ENCODE measurements around the gene TBC1D7.

TBC1D7 gene

DNA sequence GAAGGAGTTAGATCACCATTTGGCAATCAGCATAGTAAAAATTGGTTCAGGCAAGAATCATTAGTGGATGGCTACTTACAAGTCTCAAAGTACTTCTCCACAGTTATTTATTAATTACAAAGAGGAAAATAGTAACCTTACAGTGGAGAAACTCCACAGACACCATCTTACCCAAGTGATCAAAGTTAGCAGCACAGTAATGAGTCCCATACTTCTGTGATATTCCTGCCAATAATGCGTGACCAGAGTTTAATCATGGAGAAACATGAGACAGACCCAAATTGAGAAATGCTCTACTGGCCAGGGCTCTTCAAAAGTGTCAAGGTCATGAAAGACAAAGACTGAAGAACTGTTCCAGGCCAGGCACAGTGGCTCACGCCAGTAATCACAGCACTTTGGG, 9.5 kb downstream of the TBC1D7 start:
- no peak for DNase-seq

DNA sequence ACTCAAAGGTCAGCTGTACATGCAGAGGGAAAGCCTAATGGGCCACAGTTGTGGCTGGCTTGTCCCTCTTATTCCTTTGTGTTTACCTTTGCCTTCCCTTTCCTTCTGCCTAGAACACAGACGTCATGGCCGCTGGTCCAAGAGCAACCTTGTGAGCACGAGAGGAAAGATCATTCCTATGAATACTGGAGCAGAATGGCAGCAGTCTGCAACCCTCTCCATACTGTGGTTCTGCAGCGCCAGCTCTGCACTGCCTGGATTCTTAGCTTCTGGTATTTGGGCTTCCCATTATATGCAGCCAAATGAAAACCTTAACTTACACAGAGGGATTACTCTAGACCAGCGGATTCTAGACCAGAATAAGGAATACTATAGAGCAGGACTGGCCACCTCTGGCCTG, 12.4 kb downstream of the TBC1D7 start:
- no peak for DNase-seq

DNA sequence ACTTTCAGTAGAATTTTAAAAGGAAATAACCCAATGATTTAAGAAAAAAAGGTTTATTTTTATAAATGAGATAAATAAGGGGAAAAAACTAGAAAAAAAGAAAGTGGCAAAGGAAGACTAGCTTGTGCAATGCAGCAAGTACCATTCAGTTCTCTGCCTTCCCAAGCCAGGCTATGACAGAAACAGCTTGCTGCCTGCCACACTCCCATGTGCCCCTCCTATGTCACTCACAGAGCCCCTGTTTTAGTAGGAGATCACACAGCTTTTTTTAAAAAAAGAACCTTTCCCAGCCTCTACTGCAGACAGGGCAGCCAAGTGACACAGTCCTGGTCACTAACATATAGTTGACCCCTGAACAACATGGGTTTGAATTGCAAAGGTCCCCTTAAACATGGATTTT, 13.5 kb downstream of the TBC1D7 start:
- DNase-seq: no peak

DNA sequence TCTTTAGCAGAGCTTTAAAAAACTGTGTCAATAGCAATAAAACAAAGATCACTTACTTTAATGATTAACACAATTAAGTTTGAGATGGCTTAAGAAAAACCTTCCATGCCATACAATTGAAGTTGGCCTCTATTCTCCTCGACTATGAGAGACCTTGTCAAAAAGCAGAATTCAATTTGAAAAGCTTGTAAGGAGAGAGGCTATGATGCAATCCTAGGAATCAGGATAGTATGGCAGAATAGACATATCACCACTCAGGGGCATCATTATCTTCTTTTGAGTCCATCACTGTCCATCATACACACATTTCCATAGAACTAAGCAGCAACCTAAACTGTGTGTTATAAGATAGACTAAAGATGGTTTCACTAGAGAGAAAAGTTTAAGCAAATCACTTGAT, 17.2 kb downstream of the TBC1D7 start:
- DNase-seq: no peak

DNA sequence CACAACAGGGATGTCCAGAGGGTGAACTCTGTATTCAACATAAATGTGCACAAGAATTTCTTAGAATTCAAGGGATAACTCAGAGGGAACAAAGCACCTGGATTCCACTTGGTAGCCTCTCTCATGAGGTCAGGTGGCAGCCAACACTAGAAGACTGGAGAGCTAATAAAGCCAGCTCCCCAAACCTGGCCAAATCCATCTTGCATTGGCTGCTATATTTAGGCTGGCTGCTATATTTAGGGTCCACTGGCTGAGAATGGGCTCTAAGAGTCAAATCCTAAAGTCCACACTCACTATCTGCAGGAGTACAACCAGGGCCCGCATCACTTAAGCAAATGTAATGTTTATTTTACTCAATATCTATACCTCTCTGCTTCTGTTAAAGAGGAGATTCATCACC, 20.0 kb downstream of the TBC1D7 start:
- no peak for DNase-seq

DNA sequence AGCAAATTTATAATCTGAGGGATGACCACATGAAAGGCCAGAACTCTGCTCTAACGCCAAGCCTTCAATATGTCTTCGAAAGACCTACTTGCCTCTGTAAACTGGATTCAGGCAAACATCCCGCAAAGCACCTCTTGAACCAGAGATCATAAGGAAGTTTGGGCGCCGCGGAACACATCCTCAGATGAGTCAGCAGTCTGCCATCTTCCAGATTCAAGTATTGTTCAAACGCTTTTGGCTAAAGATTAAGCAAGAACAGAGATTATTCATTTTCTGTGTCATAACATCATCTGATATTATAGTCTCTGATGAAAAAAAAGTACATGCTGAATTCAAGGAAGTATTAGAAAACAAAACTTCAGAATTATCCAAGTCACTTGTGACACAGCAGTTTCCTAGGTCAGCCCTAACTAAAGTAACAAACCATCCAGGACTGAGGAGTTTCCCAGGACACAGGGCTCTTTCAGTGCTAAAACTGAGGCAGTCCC, 20.8 kb downstream of the TBC1D7 start:
- no peak for DNase-seq

DNA sequence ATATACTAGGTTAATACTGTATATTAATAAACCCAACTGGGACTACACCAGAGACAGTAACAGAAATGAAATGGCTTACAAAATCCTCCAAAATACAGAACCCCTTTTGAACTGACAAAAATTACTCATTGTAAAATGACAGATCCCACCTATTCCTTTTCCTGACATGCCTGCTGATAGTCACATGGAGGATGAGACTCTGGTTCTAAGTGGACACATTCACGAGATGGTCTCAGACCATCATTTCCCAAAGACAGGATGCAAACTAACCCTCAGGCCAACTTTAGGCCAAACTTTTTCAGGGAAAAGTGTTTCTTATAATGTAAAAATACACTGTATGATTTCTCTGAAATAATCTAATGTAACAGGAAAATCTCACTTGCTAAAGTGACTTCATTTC, 22.5 kb downstream of the TBC1D7 start:
- no peak for DNase-seq

DNA sequence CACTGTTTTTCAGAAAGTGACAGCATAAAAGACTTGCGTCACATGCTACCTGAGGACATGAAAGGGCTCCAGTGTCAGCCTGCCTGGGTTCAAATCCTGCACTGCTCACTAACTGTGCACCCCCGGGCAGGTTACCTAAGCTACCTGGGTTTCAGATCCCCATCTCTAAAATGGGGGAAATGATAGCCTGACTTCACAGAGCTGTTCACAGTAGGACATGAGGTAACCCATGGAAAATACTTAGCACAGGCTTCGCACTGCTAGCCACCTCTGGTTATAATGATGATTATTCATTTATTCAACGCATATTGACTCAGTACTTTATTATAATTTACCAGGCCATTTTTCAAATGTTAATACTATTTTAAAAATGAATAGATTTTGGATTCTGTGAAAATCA, 23.0 kb downstream of the TBC1D7 start:
- DNase-seq: no peak

DNA sequence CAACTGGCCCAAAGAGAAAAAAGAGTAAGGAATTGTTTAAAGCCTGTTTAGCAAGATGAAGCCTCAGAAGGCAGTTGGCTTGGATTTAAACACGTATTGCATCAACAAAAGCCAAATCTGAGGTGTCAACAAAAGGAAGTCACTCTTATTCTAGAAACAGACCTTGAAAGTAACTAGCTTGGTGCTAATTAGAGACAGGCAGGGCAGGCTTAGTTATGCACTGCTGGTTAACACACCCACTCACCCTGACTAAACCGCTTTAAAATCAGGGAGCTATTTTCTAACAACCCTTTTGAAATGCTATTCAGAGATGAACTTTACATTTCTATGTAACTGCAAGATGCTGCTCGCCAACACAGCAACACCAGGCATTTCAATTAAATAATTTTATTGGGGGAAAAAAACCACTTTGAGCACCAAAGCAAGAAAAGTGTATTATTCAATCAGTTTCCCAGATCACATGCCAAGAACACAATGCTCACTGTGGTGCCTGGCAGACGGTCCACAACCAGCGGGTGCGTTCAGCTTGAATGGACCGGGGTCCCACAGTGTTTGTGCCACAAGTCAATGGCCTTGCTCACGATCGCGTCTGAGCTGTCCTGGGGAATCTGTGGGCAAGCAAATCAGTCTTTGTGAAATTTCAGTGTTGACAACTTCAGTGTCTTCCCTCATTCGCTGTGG, 23.6 kb downstream of the TBC1D7 start:
- no peak for DNase-seq

DNA sequence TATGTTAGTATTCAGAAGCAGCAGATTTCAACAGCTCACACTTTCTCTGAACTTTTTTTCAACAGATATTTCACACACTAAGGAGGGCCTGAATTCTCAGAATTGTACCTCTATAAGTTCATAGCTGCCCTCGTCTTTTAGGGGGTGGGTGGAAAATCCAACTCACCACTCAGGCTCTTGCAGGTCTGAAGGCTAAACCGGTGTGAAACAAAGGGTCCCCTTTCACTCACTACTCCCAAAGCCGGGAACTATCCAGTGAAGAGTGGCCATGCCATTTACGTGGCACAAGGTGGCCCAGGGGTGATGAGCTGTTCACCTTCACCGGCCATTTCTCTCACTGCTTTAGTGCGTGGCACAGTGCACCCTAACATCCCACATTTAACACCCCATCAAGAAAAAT, 24.2 kb downstream of the TBC1D7 start:
- no peak for DNase-seq

DNA sequence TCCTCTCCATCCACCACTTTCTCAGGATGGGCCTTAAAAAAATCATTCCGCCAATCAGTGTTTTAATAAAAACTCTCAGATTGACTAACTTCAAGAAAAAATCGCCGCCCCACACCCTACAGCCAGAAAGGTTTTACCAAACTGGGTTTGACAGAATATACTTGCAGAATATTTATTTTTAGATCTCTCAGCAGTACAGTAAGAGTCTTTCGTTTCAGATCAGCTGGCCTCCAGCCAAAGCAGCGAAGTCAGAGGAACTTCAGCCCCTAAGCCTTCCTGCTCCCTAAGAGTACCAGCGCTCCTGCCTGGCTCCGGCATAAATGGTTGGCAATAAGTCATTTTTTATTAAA, 24.7 kb downstream of the TBC1D7 start:
- no peak for DNase-seq

DNA sequence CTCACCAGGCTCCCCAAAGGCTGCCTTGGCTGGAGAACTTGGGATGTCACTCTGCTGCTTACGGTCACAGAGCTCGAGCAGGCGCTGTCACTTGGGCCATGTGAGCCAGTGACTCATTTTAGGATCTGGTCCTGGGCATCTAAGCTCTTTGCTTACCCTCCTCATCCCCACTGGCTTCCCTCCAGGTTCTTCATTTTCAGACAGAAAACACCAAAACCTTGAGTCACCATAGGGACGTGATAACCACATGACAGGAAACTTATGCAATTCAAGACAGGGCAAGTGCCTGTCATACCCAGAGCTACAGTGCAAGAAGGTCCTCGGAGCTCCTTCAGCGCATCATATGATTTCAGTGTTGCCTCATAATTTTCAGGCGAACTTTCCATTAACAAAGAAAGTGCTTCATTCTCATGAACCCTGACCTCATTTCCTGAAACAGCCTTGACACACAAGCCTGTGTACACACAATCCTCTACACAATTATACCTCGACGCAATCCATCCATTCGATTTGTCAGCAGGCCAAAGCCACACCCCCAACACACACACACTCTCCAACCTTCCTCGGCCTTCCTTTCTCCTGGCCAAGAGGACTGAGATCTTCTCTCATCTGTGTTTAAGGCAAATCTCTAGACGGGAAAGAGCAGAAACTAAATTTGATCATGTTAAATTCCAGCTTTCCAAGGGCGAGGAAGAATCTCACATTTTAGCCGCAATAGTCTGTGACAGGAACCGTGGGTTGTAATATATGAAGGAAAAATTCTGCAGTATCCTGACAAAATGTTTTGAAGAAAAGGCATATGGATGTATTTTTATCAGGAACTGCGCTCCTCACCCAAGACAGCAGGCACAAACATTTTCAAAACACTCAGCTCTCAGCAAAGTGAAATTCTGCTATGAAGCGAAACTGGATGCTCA, 25.3 kb downstream of the TBC1D7 start:
- DNase-seq: no peak

DNA sequence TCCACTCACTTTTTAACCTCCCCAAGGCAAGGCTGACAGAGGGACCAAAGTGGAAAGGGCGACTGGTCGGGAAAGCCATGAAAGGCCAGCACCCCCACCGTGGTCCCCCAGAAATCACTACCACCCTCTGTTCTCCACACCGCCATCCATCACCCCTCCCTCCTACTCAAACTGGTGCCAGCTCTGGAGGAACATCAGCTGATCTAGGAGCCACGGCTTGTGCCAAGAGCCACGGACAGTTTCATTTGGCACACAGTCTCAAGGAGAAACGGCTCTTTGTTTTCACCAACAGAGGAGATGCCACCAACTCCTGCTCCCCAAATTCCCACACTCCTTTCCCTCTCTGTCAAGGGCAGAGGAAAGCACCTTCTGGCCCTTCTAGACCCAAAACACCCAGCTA, 26.0 kb downstream of the TBC1D7 start:
- no peak for DNase-seq

DNA sequence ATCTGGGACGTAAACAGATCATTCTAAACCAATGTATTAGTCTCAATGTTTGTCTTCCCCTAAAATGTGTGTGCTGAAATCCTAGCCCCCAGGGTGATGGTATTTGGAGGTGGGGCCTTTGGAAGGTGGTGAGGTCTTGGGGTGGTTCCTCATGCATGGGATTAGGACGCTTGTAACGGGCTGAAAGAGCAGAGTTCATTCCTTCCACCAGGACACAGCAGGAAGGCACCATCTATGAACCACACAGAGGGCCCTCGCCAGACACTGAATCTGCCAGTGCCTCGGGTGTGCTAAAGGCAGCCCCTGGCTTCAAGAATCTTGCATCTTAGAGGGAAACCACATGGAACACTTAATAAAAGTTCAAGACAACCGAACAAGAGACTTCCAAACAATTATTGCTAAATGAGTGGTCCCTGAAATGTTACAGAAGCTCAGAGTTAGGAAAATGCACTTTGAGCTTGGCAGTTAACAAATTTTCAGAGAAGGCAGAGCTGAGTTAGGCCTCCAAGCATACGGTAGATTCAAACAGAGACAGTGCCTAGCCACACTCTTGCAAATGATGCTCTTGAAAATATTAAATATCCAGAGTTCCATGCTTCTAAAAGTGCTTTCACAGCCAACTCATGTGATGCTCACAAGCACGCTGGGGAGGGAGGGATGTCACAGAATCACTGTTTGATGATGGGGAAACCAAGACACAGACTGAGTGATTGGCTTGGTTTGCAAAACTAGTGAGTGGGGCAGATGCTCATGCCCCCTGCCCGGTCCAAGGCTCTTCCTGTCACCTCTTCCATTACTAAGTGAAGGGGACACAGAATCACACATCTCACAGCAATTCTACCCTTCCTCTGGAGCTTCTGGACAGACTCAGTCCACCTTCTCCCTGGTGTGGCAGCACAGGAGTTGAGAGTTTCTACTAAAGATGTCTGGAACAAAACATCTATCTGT, 27.4 kb downstream of the TBC1D7 start:
- DNase-seq: no peak

DNA sequence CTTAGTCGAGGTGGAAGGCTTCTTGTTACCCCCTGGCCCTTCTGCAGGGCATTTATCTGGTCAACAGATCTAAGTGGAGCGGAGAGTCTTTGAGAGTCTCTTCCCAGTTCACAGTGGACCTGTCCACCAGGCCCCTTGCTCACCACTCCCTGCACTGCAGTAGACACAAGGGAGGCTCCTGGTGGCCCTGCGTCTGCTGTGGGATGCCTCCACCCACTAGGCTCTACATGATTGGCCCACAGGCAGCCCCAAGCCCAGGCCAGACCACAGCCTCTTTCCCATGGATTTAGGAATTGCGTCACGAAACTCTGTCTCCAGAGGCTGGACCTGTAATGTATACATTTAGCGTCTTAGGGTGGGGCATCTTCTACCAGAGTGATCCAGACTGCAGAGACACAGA, 28.4 kb downstream of the TBC1D7 start:
- no peak for DNase-seq

DNA sequence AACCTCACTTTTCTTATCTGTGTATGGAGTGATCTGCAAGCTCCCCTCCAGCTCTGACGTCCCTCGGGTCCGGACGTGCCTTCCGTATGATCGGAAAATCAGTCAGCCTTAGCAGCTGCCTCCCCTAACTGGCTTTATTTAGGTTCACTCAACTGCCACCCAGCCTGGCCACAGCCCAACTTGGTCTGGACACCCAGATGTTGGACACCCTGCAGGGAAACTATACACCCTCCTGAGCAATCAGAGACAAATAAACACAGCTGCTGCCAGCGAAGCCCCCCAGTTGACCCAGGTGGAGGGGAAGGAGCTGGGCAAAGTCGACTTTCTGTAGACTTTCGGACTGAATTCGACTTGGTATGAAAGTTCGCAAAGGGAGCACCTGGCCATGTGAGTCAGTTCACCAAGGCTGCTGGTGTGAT, 28.9 kb downstream of the TBC1D7 start:
- DNase-seq: no peak

DNA sequence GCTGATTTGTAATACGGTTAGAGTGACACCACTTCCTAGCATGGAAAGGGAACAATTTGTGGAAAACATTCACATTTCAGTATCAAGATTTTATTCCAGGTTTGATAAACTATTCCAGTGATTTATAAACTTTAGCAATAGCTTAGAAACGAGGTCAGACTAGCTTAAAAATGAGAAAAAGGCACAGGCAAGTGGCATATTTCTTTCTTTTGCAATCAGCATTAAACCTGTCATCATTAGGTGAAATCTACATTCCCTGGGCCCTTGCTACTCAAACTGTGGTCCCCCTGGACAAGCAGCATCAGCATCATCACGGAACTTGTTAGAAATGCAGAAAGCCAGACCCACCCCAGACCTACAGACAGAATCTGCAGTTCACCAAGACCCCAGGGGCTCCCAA, 29.9 kb downstream of the TBC1D7 start:
- DNase-seq: no peak

DNA sequence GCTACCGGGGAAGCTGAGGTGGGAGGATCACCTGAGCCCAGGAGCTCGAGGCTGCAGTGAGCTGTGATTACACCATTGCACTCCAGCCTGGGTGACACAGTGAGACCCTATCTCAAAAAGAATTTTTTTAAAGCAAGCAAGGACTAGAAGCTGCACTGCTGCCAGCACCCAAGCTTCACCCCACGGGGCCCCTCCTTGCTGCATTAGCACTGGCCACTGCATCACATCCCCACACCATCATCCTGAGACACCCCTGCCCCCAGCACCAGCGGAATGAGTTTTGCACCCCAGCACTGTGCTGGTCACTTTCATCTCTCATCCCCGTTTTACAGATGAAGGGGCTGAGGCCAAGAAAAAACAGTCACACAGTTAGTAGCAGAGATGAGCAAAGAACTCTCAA, 30.9 kb downstream of the TBC1D7 start:
- no peak for DNase-seq

DNA sequence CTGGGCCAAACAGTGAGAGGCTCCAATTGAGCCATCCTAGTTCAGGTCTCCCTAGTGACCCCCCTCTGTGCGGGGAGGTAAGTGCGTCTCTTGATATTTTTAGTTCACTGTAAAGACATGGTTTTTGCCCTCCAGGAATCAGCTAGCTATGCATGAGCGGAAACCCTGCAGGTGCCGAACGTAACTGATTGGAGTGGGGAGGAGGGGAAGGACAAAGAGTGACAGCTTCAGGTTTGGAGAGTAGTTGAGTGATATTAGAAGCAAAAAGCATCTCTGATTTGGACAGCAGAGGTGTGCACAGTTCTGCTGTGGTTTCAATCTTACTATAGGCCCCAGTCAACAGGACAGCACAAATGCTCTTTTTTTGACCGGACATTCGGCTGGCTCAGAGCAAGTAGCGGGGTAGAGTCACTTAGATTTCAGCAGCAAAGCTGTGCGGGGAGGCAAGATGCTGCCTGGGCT, 31.8 kb downstream of the TBC1D7 start:
- no peak for DNase-seq

DNA sequence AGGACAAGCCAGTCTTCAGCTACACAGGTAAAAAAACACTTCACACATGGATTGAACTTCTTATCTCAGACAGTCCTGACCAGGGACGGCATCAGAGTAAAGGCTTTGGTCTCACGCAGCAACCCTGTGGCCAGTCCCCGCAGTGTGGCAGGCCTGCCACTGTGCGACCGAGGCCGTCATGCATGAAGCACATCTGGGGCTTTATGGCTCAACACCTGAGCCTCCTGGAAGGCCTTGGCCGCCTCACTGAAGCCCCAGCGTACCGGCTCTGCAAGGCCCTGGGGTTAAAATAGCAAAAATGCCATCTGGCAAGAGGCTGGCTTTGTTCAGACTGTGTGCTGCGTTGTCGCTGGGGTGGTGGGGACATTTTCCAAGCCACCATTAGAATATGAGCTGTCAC, 32.8 kb downstream of the TBC1D7 start:
- no peak for DNase-seq

DNA sequence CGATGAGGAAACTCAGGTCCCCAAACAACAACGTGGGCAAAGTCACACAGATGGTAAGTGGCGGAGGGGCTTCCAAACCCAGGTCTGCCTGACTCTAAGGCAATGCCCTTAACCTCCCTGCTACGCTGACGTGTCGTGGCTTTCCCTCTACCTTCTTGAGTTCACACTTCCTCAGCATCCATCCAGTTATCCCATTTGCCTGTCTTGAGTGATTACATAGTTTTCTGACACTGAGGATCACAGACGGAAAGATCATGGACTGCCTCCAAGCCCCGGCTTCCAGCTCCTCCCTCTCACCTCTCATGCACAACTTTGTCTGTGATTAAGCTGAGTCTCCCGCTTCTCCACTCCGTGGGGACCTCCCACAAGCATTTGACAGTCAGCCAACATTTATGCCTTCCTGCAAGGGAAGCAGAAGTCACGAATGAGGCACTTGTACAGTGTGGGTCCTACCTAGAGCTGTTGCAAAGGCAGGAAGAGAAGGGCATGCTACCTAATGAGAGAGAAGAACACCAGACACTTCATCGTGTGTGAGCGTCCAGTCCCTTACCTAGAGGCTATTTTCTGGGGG, 33.8 kb downstream of the TBC1D7 start:
- no peak for DNase-seq

DNA sequence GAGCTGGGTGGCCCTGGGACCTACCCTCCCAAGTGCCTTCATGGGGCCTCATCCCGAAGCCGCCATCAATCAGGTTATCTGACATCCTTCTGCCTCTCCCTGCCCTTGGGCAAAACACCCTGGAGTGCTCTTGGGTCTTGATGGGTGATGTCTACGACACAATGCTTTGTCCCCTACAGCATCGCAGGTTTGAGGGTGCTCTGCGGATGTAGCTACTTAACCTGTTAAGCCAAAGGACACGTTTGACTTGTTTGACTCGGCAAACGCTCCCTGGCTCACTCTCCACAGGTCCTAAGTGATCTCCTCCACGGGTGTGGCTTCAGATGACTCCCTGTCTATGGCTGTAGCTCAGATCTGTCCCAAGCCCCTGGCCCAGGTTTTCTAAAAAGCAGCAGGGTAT, 35.6 kb downstream of the TBC1D7 start:
- no peak for DNase-seq

DNA sequence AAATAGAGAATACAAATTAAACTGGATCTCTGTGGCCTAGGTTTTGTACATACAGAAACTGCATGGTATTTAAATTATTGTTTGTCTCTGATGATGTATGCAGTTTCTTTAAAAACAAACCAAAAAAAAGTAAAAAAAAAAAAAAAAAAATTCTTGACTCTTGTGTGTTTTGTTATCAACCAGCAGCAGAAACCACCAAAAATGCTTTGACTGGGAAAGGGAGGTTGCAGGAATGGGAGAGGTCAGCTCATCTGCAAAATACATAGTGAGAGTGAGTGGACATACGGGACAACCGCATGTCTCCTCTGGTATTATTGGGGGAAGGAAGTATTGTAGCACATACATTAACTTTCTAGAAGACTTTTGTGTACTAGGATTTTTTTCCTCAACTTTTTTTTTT, 38.0 kb downstream of the TBC1D7 start:
- DNase-seq: no peak

All from NCI-H526 treated with DMSO at 0.1 percent for 48 hours (cell line).